Cerebellar cortex (tissue), 1 donor: ENCODE results near the gene SMIM35.

Source experiments
- DNase-seq: peaks from one replicate; pipeline ENCODE4 v3.0.0-alpha.2; 2015; ENCODE audit warnings: low spot score

SMIM35 gene

DNA sequence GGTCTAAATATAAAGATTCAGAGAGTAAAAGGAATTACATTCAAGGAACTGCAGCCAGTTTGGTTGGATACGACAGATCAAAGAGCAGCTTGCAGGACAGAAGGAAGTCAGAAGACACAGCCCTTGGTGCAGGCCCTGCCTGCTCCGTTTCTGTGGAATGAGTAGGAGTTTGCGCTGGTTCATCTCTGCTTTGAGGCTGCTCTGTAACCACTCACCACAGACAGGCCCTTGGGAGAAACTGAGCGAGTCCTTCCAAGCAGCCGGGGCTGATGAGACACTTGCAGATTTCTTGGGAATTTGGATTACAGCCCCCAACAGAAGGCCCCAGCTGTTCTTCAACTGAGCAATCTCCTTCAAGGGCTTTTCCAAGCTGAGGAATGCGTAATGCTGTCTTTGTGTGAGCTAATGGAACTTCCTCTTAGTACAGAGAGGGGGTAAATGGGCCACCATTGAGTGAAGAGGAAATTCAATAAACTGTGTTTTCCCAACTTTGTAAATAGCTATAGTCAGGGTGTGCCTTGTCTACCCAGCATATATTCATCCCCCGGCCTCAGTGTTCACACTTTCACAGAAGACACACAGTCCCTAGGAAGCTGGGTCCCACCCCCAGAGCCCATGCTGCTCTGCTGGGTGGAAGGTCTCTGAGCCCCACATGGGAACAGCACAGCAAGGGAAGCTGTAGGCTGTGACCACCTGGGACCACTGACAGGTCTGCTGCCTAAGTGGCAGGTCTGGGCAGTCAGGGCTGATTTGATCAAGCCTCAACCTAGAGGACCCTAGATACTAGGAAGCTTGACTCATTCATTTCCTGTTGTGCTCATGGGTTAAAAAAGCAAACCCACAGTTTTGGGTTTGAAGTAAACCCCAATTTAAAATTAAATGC is 84.0 kb downstream of the SMIM35 start:
- DNase-seq: no peak

GRCh38 chr11:118002010-118002540 is 84.7 kb downstream of the SMIM35 start:
- no peak for DNase-seq

- DNase-seq: no peak
Measured at GRCh38 chr11:118001494-118001971, 85.2 kb downstream of the SMIM35 start.

DNA sequence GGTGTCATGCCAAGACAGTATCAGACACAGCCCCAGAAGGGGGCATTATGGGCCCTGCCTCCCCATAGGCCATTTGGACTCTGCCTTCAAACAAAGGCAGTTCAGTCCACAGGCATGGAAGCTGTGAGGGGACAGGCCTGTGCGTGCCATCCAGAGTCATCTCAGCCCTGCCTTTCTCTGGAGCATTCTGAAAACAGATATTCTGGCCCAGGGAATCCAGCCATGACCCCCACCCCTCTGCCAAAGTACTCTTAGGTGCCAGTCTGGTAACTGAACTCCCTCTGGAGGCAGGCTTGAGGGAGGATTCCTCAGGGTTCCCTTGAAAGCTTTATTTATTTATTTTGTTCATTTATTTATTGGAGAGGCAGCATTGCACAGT is 85.9 kb downstream of the SMIM35 start:
- no peak for DNase-seq

DNA sequence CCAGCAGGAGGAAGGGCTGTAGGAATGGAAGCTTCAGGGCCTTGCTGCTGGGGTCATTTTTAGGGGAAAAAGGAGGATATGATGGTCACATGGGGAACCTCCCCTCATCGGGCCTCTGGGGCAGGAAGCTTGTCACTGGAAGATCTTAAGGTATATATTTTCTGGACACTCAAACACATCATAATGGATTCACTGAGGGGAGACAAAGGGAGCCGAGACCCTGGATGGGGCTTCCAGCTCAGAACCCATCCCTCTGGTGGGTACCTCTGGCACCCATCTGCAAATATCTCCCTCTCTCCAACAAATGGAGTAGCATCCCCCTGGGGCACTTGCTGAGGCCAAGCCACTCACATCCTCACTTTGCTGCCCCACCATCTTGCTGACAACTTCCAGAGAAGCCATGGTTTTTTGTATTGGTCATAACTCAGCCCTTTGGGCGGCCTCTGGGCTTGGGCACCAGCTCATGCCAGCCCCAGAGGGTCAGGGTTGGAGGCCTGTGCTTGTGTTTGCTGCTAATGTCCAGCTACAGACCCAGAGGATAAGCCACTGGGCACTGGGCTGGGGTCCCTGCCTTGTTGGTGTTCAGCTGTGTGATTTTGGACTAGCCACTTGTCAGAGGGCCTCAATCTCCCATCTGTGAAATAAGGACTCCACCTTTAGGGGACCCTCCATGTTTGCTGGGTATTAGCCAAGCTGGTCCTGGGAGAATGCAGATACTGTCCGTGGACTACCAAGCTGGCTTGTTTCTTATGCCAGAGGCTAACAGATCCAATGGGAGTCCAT is 86.5 kb downstream of the SMIM35 start:
- no peak for DNase-seq

GRCh38 chr11:117999354-117999993 is 87.3 kb downstream of the SMIM35 start:
- no peak for DNase-seq

- DNase-seq: no peak
Measured at GRCh38 chr11:117998664-117999353, 88.0 kb downstream of the SMIM35 start.

DNA sequence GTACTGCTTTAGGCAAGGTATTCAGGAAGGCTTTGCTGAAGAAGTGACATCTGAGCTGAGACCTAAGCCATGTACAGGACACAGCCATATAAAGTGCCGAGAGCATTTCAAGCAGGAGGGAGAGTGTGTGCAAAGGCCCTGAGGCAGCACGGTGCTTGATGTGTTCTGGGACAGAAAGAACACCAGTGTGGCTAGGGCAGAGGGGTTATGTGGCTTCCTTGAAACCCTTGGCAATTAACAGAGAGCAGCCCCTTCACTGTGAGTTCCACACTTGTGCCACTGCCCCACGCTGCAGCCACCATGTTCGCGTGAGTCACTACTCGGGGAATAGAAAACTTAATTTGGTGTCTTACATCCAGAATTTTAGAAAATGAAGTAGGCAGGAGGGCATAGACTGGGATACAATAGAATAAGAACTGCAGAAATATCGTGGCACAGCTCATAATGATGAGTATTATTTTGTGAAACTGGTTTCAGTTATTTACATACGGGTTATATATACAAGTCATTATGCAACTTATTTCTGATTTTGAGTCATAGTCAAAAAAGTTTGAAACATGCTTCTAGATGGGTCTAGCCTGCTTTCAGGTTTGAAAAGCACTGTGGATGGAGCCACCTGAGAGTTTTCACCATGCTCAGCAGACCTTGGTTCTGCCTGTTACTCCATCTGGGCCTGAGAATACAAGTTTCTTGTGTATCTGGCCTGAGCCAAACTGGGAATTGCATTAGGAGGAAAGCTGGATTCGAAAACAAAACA is 88.8 kb downstream of the SMIM35 start:
- no peak for DNase-seq

GRCh38 chr11:117997406-117997805 is 89.4 kb downstream of the SMIM35 start:
- no peak for DNase-seq

GRCh38 chr11:117996058-117996457 is 90.7 kb downstream of the SMIM35 start:
- no peak for DNase-seq

GRCh38 chr11:117995472-117995871 is 91.3 kb downstream of the SMIM35 start:
- DNase-seq: no peak

DNA sequence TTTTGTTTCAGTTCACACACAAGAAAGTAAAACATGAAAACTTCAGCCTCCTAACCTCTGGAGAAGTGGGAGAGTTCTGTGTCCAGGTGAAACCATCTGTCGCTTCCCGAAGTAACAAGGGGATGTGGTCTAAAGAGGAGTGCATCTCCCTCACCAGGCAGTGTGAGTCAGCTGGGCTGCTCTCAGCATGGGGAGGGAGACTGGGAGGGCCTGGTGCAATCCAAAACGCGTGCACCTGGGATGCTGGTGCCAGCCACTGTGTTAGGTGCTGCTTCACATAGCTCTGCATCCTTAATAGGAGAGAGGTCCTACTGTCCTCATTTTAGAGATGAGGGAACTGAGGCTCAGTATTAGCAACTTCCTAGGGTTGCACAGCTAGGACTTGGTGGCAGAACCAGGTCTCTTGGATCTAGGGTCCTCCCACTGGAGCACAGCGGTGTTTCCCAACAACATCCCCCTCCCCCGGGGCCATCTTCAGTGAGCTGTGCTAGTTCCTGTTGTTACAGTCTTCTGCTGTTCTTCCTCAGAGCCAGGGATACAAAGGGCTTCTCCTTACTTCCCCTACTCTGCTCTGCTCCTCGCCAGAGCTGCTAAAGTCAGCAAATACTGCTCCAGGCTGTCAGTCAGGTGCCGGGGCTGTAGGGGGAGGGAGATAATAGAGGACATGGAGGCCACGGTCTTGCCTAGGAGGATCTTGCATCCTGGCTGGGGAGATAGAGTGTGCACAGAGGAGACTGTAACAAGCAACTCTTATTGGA is 92.6 kb downstream of the SMIM35 start:
- no peak for DNase-seq

GRCh38 chr11:117992620-117993019 is 94.1 kb downstream of the SMIM35 start:
- DNase-seq: no peak

GRCh38 chr11:117992136-117992535 is 94.6 kb downstream of the SMIM35 start:
- DNase-seq: no peak

- no peak for DNase-seq
Measured at GRCh38 chr11:117989351-117990102, 97.2 kb downstream of the SMIM35 start.

DNA sequence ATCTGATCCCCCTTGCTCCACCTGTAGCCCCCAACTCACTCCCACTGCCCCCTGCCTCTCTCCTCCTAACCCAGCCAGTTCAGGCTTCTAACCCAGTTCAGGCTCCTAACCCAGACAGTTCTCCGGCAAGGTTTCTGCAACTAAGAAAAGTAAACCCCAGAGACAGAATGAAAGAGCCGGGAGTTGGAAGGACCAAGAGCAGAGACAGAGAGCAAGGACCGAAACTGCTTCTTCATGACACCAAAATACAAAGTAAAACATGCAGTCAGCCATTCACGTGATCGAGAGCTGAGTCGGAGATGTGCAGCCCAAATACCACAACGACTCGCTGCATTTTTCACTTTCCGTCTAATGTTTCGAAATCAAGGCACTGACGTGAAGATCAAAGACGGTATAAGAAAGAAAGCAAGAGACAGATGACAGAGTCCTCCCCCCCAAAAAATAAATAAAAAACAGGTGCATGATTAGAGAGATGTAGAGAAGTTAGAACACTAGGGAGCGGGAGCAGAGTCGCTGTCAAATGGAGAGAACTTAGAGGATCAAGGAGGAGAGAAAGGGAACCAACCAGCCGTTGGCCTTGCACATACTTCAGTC is 99.7 kb downstream of the SMIM35 start:
- DNase-seq: no peak

GRCh38 chr11:117985953-117986887 is 100.5 kb downstream of the SMIM35 start, which contains the start of gene IL10RA:
Gene IL10RA, plus strand, starts transcription at chr11:117986394. Its CDS starts 74 bp downstream, at chr11:117986468.
- peak; percentile 47 for DNase-seq

- DNase-seq: no peak
Measured at GRCh38 chr11:117984476-117984875, 102.3 kb downstream of the SMIM35 start.
